Ovary (tissue), 9 donors: ENCODE results near the gene ZCCHC14. TPM values are rescaled to one million over a fixed set of nuclear protein-coding genes. Genes with fewer than 3 reads are reported as not detected.

Experiments
- DNase-seq, 5 donors: peaks; one replicate each; pipeline ENCODE4 v3.0.0-alpha.2; 2019 to 2020
- H3K27ac ChIP-seq, 2 donors: fragments of 200-600 bp; one replicate each; pipeline versions ENCODE4 v1.5.1 to v1.8.0; 2019 to 2022
- H3K27me3 ChIP-seq: fragments of 200-600 bp; one replicate; pipeline ENCODE4 v1.8.0; 2022
- H3K36me3 ChIP-seq: fragments of 200-600 bp; sonication (generic); one replicate; pipeline ENCODE4 v1.5.1; 2019
- H3K4me1 ChIP-seq: one replicate; pipeline ENCODE4 v1.8.1; 2013; ENCODE audit warnings: mild to moderate bottlenecking, moderate library complexity; ENCODE audit not compliant: insufficient read depth
- H3K4me3 ChIP-seq: fragments of 200-600 bp; sonication (generic); one replicate; pipeline ENCODE4 v1.5.1; 2017
- H3K9me3 ChIP-seq, 2 donors: fragments of 200-600 bp in 1 of 2; sonication (generic) in 1 of 2; one replicate each; pipeline versions ENCODE4 v1.5.1 to v1.8.1; 2013 to 2019; ENCODE audit warnings: mild to moderate bottlenecking in 1 of 2, moderate library complexity in 1 of 2
- EP300 ChIP-seq: sonication (generic); formaldehyde crosslinking; IDR thresholded peaks from one replicate; pipeline ENCODE4 v1.6.1; 2017; ENCODE audit warnings: antibody characterized with exemption
- POLR2A ChIP-seq: fragments of 450-650 bp; IDR thresholded peaks from one replicate; pipeline ENCODE4 v1.6.1; 2017; ENCODE audit warnings: antibody characterized with exemption, mild to moderate bottlenecking, moderate library complexity
- WGBS, 3 donors: extraction: QIAGEN DNeasy Blood & Tissue Kit in 1 of 3; methylation state at CpG; one replicate each; pipeline versions ENCODE4 v1.1.5 to v1.1.7; 2013 to 2017; 5-methylcytosine and 5-hydroxymethylcytosine counted together
- intact Hi-C, 4 donors: fragments of 100-400 bp; cut with DNase I; formaldehyde crosslinking; loops; one replicate each; pipeline versions ENCODE4 v1.11.0 to v1.15.1; 2022 to 2023
- polyA plus RNA-seq, 2 donors: library from polyadenylated mRNA; stranded (reverse); fragments of 200-250 nt in 1 of 2; fragments of 350-450 nt in 1 of 2; fragmentation: Illumina TruSeq in 1 of 2; extraction: RNeasy Lipid Tissue Mini Kit (QIAGEN cat#74804) in 1 of 2; gene quantifications; one replicate each; pipeline ENCODE4 v1.2.3, GENCODE V29; 2013 to 2014
- total RNA-seq, 7 donors: library from RNA; depleted of rRNA in 2 of 7; stranded (reverse); fragments of >200 nt in 2 of 7; fragmentation: NEBNext Ultra II Directional in 3 of 7; extraction: Animal tissue kit (Norgen Biotek cat#: 25700) in 3 of 7; gene quantifications; one replicate each; pipeline versions ENCODE4 v1.1.0 to v1.2.4, GENCODE V29; 2016 to 2023
- TF ChIP-seq, protein P1 (sequence below), 3 donors: fragments of 450-650 bp in 2 of 3; fragments of 200-600 bp in 1 of 3; IDR thresholded peaks; one replicate each; pipeline versions ENCODE4 v1.5.1 to v1.8.0; 2016 to 2022; ENCODE audit warnings: antibody characterized with exemption in 3 of 3, mild to moderate bottlenecking in 1 of 3
- donor health status: DM: no; HTN: no; CAD: no; lungs with moderate emphysema.
- donor health status: DM: no; HTN: no; CAD: no.
- donor health status: Bipolar disorder and iron deficiency.
- donor health status: DM: yes; HTN: yes; CAD: no.
- donor health status: DM: no; HTN: no; CAD: no.
- donor health status: DM: yes; HTN: yes; CAD: no.

The ZCCHC14 gene
- total and polyA plus RNA-seq, 9 donors: 16.1 to 37.6 (median 31.0) TPM

DNA sequence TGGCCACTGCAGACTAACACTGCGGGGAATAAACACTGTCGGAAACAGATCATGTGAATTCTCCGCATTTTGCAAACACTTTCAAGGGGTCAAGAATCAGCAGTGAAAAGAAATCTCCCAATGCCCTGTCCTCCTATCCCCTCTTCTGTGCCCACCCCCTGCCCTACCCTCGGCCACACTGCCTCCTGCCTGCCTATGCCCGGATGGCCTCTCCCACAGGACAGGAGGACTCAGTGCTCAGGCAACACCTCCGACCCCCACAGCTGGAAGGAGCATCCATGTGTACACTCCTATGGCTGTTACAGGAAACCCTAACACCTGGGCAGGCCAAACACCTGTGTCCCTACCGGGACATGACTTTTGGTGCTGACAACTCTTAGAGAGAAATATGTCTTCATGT is 133.7 kb downstream of the ZCCHC14 start:
- H3K36me3 ChIP-seq: no peaks in the 10 kb centered on the region
- no peak overlapping the region for H3K4me3 ChIP-seq
- DNase-seq: no peak
- intact Hi-C loops: no loop called here
- no peaks in the 10 kb centered on the region for H3K27me3 ChIP-seq
- no peak overlapping the region for H3K27ac ChIP-seq
- WGBS, 3 donors: 92% methylated on average over 7 of the region's 7 CpGs
- H3K4me1 ChIP-seq: peaks cover 2% of the 10 kb centered on the region
- TF ChIP-seq EP300: no peak
- TF ChIP-seq, protein P1, sequence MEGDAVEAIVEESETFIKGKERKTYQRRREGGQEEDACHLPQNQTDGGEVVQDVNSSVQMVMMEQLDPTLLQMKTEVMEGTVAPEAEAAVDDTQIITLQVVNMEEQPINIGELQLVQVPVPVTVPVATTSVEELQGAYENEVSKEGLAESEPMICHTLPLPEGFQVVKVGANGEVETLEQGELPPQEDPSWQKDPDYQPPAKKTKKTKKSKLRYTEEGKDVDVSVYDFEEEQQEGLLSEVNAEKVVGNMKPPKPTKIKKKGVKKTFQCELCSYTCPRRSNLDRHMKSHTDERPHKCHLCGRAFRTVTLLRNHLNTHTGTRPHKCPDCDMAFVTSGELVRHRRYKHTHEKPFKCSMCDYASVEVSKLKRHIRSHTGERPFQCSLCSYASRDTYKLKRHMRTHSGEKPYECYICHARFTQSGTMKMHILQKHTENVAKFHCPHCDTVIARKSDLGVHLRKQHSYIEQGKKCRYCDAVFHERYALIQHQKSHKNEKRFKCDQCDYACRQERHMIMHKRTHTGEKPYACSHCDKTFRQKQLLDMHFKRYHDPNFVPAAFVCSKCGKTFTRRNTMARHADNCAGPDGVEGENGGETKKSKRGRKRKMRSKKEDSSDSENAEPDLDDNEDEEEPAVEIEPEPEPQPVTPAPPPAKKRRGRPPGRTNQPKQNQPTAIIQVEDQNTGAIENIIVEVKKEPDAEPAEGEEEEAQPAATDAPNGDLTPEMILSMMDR (IDR thresholded peaks at IDR 0.05): no peak
- no peak for TF ChIP-seq POLR2A
- no peaks in the 10 kb centered on the region for H3K9me3 ChIP-seq

GRCh38 chr16:87358696-87359095 is 134.1 kb downstream of the ZCCHC14 start:
- intact Hi-C loops: no loop called here
- no peaks in the 10 kb centered on the region for H3K27me3 ChIP-seq
- no peak for DNase-seq
- 80 to 82% (median 81%) methylated on average over 9 of the region's 9 CpGs for WGBS, 3 donors
- no peaks in the 10 kb centered on the region for H3K9me3 ChIP-seq
- no peak overlapping the region for H3K4me3 ChIP-seq
- no peak overlapping the region for H3K27ac ChIP-seq
- H3K36me3 ChIP-seq: no peaks in the 10 kb centered on the region
- H3K4me1 ChIP-seq: no peaks in the 10 kb centered on the region
- TF ChIP-seq, protein P1 (IDR thresholded peaks at IDR 0.05): no peak
- no peak for TF ChIP-seq EP300
- TF ChIP-seq POLR2A: no peak

GRCh38 chr16:87358250-87358649 is 134.6 kb downstream of the ZCCHC14 start:
- Histone ChIP-seq H3K27ac (no peak overlapping the region), H3K4me3 (no peak overlapping the region), H3K9me3 (no peaks in the 10 kb centered on the region), H3K27me3 (no peaks in the 10 kb centered on the region), H3K4me1 (no peaks in the 10 kb centered on the region), H3K36me3 (no peaks in the 10 kb centered on the region)
- whole genome bisulfite sequencing, 3 donors: 89 to 92% (median 91%) methylated on average over 17 of the region's 17 CpGs
- TF ChIP-seq, protein P1 (IDR thresholded peaks at IDR 0.05): no peak
- TF ChIP-seq EP300: no peak
- intact Hi-C loops: no loop called here
- no peak for DNase-seq

DNA sequence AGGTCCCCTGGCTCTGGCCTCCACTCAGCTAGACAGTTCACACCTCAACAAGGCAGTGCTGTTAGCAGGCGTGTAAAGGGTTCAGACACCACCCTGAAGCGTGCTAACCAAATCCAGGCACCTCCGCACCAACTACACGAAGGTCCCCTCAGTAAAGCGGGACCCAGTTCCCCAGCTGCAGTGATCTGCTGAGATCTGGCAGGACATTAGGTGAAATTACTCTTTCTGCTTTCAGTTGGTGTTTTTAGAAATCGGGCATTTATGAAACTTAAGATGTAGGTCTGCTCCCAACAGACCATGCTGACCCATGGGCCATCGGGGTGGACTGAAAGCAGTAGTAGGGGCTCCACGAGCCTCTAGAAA is 136.4 kb downstream of the ZCCHC14 start:
- Histone ChIP-seq H3K9me3 (no peaks in the 10 kb centered on the region), H3K27ac (no peak overlapping the region), H3K27me3 (no peaks in the 10 kb centered on the region), H3K36me3 (no peaks in the 10 kb centered on the region), H3K4me3 (no peak overlapping the region), H3K4me1 (no peaks in the 10 kb centered on the region)
- TF ChIP-seq, protein P1 (IDR thresholded peaks at IDR 0.05): no peak
- TF ChIP-seq EP300 (no peak), POLR2A (no peak)
- WGBS, 3 donors: 92 to 95% (median 93%) methylated on average over 8 of the region's 8 CpGs
- intact Hi-C loops: no loop called here
- DNase-seq: no peak

Other genes starting within 250 kb of the ZCCHC14 start
- gene C16orf95, start 175.6 kb downstream of the ZCCHC14 start, total RNA-seq: 1 to 10 TPM; 1.0 to 6.1 (median 2.8) TPM
- gene C16orf95, start 175.6 kb downstream of the ZCCHC14 start, polyA plus RNA-seq: 1 to 10 TPM; 1.6 to 2.7 TPM
- gene FBXO31, start 109.2 kb downstream of the ZCCHC14 start, total RNA-seq: 10 to 100 TPM; 54.1 to 74.5 (median 61.2) TPM
- 10 to 100 TPM; 25.0 to 39.8 TPM for gene FBXO31, start 109.2 kb downstream of the ZCCHC14 start, polyA plus RNA-seq
- 10 to 100 TPM; 32.9 to 54.6 (median 42.9) TPM for gene MAP1LC3B, start 100.7 kb downstream of the ZCCHC14 start, total RNA-seq
- gene MAP1LC3B, start 100.7 kb downstream of the ZCCHC14 start, polyA plus RNA-seq: 100 to 1,000 TPM in 1 of 2 donors, 10 to 100 TPM in 1; 47.9 to 110 TPM
- under 1 TPM in 4 of 7 donors, not detected in 3; 0.11 to 0.62 (median 0.47) TPM for gene JPH3, start 109.5 kb upstream of the ZCCHC14 start, total RNA-seq
- gene JPH3, start 109.5 kb upstream of the ZCCHC14 start, polyA plus RNA-seq: under 1 TPM; 0.22 to 0.23 TPM